Neural progenitor cell (in vitro differentiated cells): Measurements from ENCODE around the gene ATG16L1. TPM values are rescaled to one million over a fixed set of nuclear protein-coding genes. Genes with fewer than 3 reads are reported as not detected.

Source experiments
- DNase-seq: peaks from one replicate; pipeline ENCODE4 v3.0.0-alpha.2; 2016; ENCODE audit warnings: low spot score
- H2AFZ ChIP-seq: fragments of 200-600 bp; sonication (generic); replicated peaks from 2 replicates; pipeline ENCODE4 v1.6.1; 2016; ENCODE audit warnings: antibody characterized with exemption
- H3F3A ChIP-seq: fragments of 200-600 bp; sonication (generic); 2 replicates; pipeline ENCODE4 v1.6.1; 2016; ENCODE audit warnings: antibody characterized with exemption, low read depth
- H3K27ac ChIP-seq: fragments of 200-600 bp; sonication (generic); 2 replicates; pipeline ENCODE4 v1.5.1; 2016; ENCODE audit warnings: mild to moderate bottlenecking
- H3K27me3 ChIP-seq: fragments of 200-600 bp; sonication (generic); 2 replicates; pipeline ENCODE4 v1.6.1; 2016; ENCODE audit warnings: mild to moderate bottlenecking, moderate library complexity
- H3K36me3 ChIP-seq: fragments of 200-600 bp; sonication (generic); 2 replicates; pipeline ENCODE4 v1.5.1; 2016
- H3K4me1 ChIP-seq: fragments of 200-600 bp; sonication (generic); 2 replicates; pipeline ENCODE4 v1.6.1; 2016; ENCODE audit warnings: mixed run types
- H3K4me2 ChIP-seq: fragments of 200-600 bp; sonication (generic); 2 replicates; pipeline ENCODE4 v1.6.1; 2016
- H3K4me3 ChIP-seq: fragments of 200-600 bp; sonication (generic); 2 replicates; pipeline ENCODE4 v1.5.1; 2016
- H3K79me2 ChIP-seq: fragments of 200-600 bp; sonication (generic); 2 replicates; pipeline ENCODE4 v1.6.1; 2016; ENCODE audit warnings: low read depth
- H3K9ac ChIP-seq: fragments of 200-600 bp; sonication (generic); 2 replicates; pipeline ENCODE4 v1.6.1; 2016
- H3K9me3 ChIP-seq: fragments of 200-600 bp; sonication (generic); 2 replicates; pipeline ENCODE4 v1.5.1; 2016; ENCODE audit warnings: low read depth
- H4K20me1 ChIP-seq: fragments of 200-600 bp; sonication (generic); 2 replicates; pipeline ENCODE4 v1.6.1; 2016; ENCODE audit warnings: low read depth
- H3K27ac Mint-ChIP-seq: 3 replicates; pipeline ENCODE4 v1.8.0; 2021; ENCODE audit warnings: mixed read lengths
- H3K27me3 Mint-ChIP-seq: 2 replicates; pipeline ENCODE4 v1.8.0; 2022; ENCODE audit warnings: low read depth, mild to moderate bottlenecking, inconsistent platforms, moderate library complexity, mixed read lengths; ENCODE audit not compliant: insufficient read depth
- H3K36me3 Mint-ChIP-seq: 3 replicates; pipeline ENCODE4 v1.8.0; 2021; ENCODE audit warnings: mixed read lengths
- H3K4me1 Mint-ChIP-seq: 3 replicates; pipeline ENCODE4 v1.8.0; 2021; ENCODE audit warnings: mixed read lengths
- H3K4me3 Mint-ChIP-seq: 3 replicates; pipeline ENCODE4 v1.8.0; 2021; ENCODE audit warnings: mild to moderate bottlenecking, moderate library complexity, mixed read lengths
- H3K9me3 Mint-ChIP-seq: 3 replicates; pipeline ENCODE4 v1.8.0; 2020; ENCODE audit warnings: mixed read lengths
- CTCF ChIP-seq: fragments of 200-600 bp; sonication (generic); IDR thresholded peaks from 2 replicates; pipeline ENCODE4 v1.5.1; 2017; ENCODE audit warnings: antibody characterized with exemption, mild to moderate bottlenecking
- EZH2 ChIP-seq: fragments of 200-600 bp; sonication (generic); IDR thresholded peaks from 2 replicates; pipeline ENCODE4 v1.6.1; 2017; ENCODE audit warnings: antibody characterized with exemption, mild to moderate bottlenecking, moderate library complexity
- EZH2phosphoT487 ChIP-seq: fragments of 200-600 bp; sonication (generic); IDR thresholded peaks from 2 replicates; pipeline ENCODE4 v1.6.1; 2017; ENCODE audit warnings: antibody characterized with exemption
- total RNA-seq: library from RNA; depleted of rRNA; stranded (reverse); fragments of >200 nt; gene quantifications from 2 replicates; pipeline ENCODE4 v1.2.3, GENCODE V29; 2015; ENCODE audit warnings: low replicate concordance

Gene ATG16L1
- 25.3 and 29.9 TPM in 2 replicates for total RNA-seq

GRCh38 chr2:233251306-233252116 lies at the start of gene ATG16L1:
TSS of gene ATG16L1 (plus strand) at chr2:233251673. CDS start at chr2:233251828, 155 bp downstream.
- Mint-ChIP-seq H3K27ac (peak within 1 kb of the TSS; percentile 16), H3K9me3 (peaks cover 4% of the 10 kb centered on the region), H3K4me1 (peaks cover 10% of the 10 kb centered on the region), H3K36me3 (peaks cover 2% of the 10 kb centered on the region), H3K4me3 (peak within 1 kb of the TSS; percentile 98), H3K27me3 (peaks cover 4% of the 10 kb centered on the region)
- no peaks in the 10 kb centered on the region for H3K36me3 ChIP-seq
- peak within 1 kb of the TSS; percentile 95 for H3K4me3 ChIP-seq
- peaks cover 43% of the 10 kb centered on the region for H3K79me2 ChIP-seq
- H2AFZ ChIP-seq, result peak within 1 kb of the TSS; percentile 95
- peak within 1 kb of the TSS; percentile 87 for H3K9ac ChIP-seq
- peaks cover 14% of the 10 kb centered on the region for H4K20me1 ChIP-seq
- peaks cover 4% of the 10 kb centered on the region for H3F3A ChIP-seq
- H3K9me3 ChIP-seq, result peaks cover 6% of the 10 kb centered on the region
- H3K4me1 ChIP-seq, result peaks cover 5% of the 10 kb centered on the region
- no peak for TF ChIP-seq EZH2
- TF ChIP-seq EZH2phosphoT487, result no peak
- TF ChIP-seq CTCF, result peak; percentile 93
- DNase-seq, result peak; percentile 98
- H3K4me2 ChIP-seq, result peak within 1 kb of the TSS; percentile 94
- H3K27me3 ChIP-seq, result no peaks in the 10 kb centered on the region
- H3K27ac ChIP-seq, result no peak within 1 kb of the TSS

DNA sequence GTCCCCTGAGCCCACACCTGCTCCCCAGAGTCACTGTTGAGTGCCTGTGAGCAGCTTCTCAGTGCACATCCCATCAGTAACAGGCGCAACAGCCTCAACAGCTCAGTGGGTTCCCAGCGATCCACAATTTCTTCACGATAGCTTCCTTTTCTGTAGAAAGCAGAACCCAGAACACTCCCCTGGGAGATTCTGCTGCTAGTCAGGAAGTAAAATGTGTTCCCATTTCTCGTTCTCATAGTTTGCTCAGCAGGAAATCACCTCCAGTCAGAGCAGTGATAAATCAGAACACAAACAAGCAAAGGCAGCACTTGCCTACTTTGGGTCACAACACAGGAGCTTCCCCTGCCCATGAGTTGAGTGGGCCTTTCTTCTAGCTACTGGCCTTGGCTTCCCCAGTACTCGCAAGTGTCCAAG lies 48.9 kb upstream of the ATG16L1 start:
- Histone ChIP-seq H3K9me3 (no peaks in the 10 kb centered on the region), H3K9ac (no peak overlapping the region), H3K4me1 (no peaks in the 10 kb centered on the region), H3K4me2 (no peak overlapping the region), H3K27me3 (no peaks in the 10 kb centered on the region), H3K4me3 (no peak overlapping the region), H4K20me1 (no peaks in the 10 kb centered on the region), H2AFZ (no peak overlapping the region), H3K36me3 (no peaks in the 10 kb centered on the region), H3F3A (no peaks in the 10 kb centered on the region), H3K79me2 (no peaks in the 10 kb centered on the region), H3K27ac (no peak overlapping the region)
- TF ChIP-seq EZH2 (no peak), CTCF (no peak), EZH2phosphoT487 (no peak)
- Mint-ChIP-seq H3K4me1 (peaks cover 5% of the 10 kb centered on the region), H3K36me3 (no peaks in the 10 kb centered on the region), H3K4me3 (no peak overlapping the region), H3K9me3 (peaks cover 16% of the 10 kb centered on the region), H3K27me3 (peaks cover 14% of the 10 kb centered on the region), H3K27ac (no peak overlapping the region)
- DNase-seq, result no peak

GRCh38 chr2:233203060-233203459 lies 48.4 kb upstream of the ATG16L1 start:
- H3K9me3 Mint-ChIP-seq, result peaks cover 16% of the 10 kb centered on the region

More at GRCh38 chr2:233203060-233203459, 48.4 kb upstream of the ATG16L1 start:
- DNase-seq, result no peak
- Histone ChIP-seq H3F3A (no peaks in the 10 kb centered on the region), H2AFZ (no peak overlapping the region), H3K9me3 (no peaks in the 10 kb centered on the region), H3K9ac (no peak overlapping the region), H3K79me2 (no peaks in the 10 kb centered on the region), H4K20me1 (no peaks in the 10 kb centered on the region), H3K36me3 (no peaks in the 10 kb centered on the region), H3K4me2 (no peak overlapping the region), H3K27me3 (no peaks in the 10 kb centered on the region), H3K4me3 (no peak overlapping the region), H3K4me1 (no peaks in the 10 kb centered on the region), H3K27ac (no peak overlapping the region)
- Mint-ChIP-seq H3K27me3 (peaks cover 16% of the 10 kb centered on the region), H3K27ac (peak overlapping the region; percentile 63), H3K4me3 (no peak overlapping the region), H3K36me3 (no peaks in the 10 kb centered on the region), H3K4me1 (peaks cover 7% of the 10 kb centered on the region)
- TF ChIP-seq EZH2 (no peak), EZH2phosphoT487 (no peak), CTCF (no peak)
